A549 (cell line): ENCODE measurements around the gene CPA5. TPM values are rescaled to one million over a fixed set of nuclear protein-coding genes. Genes with fewer than 3 reads are reported as not detected.

ENCODE experiments used
- ATAC-seq, 2 experiments: fragments of 200-7000 bp in 1 of 2; fragments of >200 bp in 1 of 2; cut with Nextera tagmentation in 1 of 2; cut with Tn5 transposase in 1 of 2; 3 replicates each; pipeline versions ENCODE4 v1.8.0 to v1.9.1; 2018 to 2020; ENCODE audit warnings: mild to moderate bottlenecking in 1 of 2, moderate library complexity in 1 of 2
- CTCF ChIA-PET: fragments of 300-600 bp; sonication (Branson Sonifier 250); formaldehyde crosslinking; extraction: SDS; loops from one replicate; lab custom pipeline; 2021; ENCODE audit warnings: antibody characterized with exemption, inconsistent platforms; lab: Yijun Ruan, JAX
- POLR2A ChIA-PET: fragments of 350-600 bp; formaldehyde crosslinking; extraction: SDS; loops from one replicate; lab custom pipeline; 2021; ENCODE audit warnings: antibody characterized with exemption, inconsistent platforms; lab: Yijun Ruan, JAX
- DNase-seq, 2 experiments: peaks; one replicate each; pipeline versions ENCODE4 v3.0.0 to v3.0.0-alpha.2; 2011 to 2016; ENCODE audit warnings: low read depth in 1 of 2, low spot score in 1 of 2
- FAIRE-seq: peaks from 2 replicates; lab custom pipeline; 2011; peaks lifted over from hg19 to GRCh38; lab: Jason Lieb, UNC
- H3K27ac ChIP-seq, 2 experiments: fragments of >200 bp; sonication (Bioruptor Twin); formaldehyde crosslinking; 3 replicates each; pipeline ENCODE4 v1.5.1; 2016 to 2017
- H3K4me1 ChIP-seq: fragments of >200 bp; sonication (Bioruptor Twin); formaldehyde crosslinking; 3 replicates; pipeline ENCODE4 v1.6.1; 2016
- H3K4me2 ChIP-seq: fragments of >200 bp; sonication (Bioruptor Twin); formaldehyde crosslinking; 3 replicates; pipeline ENCODE4 v1.6.1; 2016
- H3K4me3 ChIP-seq: fragments of >200 bp; sonication (Bioruptor Twin); formaldehyde crosslinking; 3 replicates; pipeline ENCODE4 v1.5.1; 2016
- H3K9me3 ChIP-seq: fragments of >200 bp; sonication (Bioruptor Twin); formaldehyde crosslinking; 3 replicates; pipeline ENCODE4 v1.6.1; 2016
- BHLHE40 ChIP-seq: IDR thresholded peaks from 2 replicates; pipeline ENCODE4 v1.6.1; 2012; ENCODE audit warnings: low read depth, low read length, inconsistent platforms
- CBX2 ChIP-seq: fragments of 200-600 bp; sonication (generic); IDR thresholded peaks from 2 replicates; pipeline ENCODE4 v1.6.1; 2016; ENCODE audit warnings: low read depth, mild to moderate bottlenecking, borderline replicate concordance
- CBX8 ChIP-seq: fragments of 200-600 bp; sonication (generic); IDR thresholded peaks from 2 replicates; pipeline ENCODE4 v1.6.1; 2016
- FOSL2 ChIP-seq, 2 experiments: fragments of 450-650 bp in 1 of 2; fragments of >200 bp in 1 of 2; sonication (Bioruptor Twin) in 1 of 2; formaldehyde crosslinking; IDR thresholded peaks; 2 replicates each; pipeline versions ENCODE4 v1.5.0 to v1.6.1; 2016 to 2020; ENCODE audit warnings: mild to moderate bottlenecking in 1 of 2, moderate library complexity in 1 of 2
- GATA3 ChIP-seq: IDR thresholded peaks from 2 replicates; pipeline ENCODE4 v1.6.1; 2012; ENCODE audit warnings: borderline replicate concordance
- HDAC2 ChIP-seq: fragments of 200-600 bp; sonication (generic); IDR thresholded peaks from 2 replicates; pipeline ENCODE4 v1.6.1; 2016
- HEYL ChIP-seq: fragments of 250-450 bp; sonication (Bioruptor Pico); IDR thresholded peaks from 2 replicates; pipeline ENCODE4 v1.8.0; 2021; ENCODE audit warnings: mild to moderate bottlenecking, moderate library complexity
- HOXA7 ChIP-seq: fragments of 250-450 bp; sonication (Bioruptor Pico); IDR thresholded peaks from 2 replicates; pipeline ENCODE4 v1.5.0; 2020; ENCODE audit warnings: mild to moderate bottlenecking, moderate library complexity
- HOXB13 ChIP-seq: fragments of 250-450 bp; sonication (Bioruptor Pico); IDR thresholded peaks from 2 replicates; pipeline ENCODE4 v1.5.0; 2020; ENCODE audit warnings: low read depth, mild to moderate bottlenecking, moderate library complexity
- HOXB5 ChIP-seq: fragments of 250-450 bp; sonication (Bioruptor Pico); IDR thresholded peaks from 2 replicates; pipeline ENCODE4 v1.5.0; 2020; ENCODE audit warnings: mild to moderate bottlenecking, moderate library complexity
- JUN ChIP-seq, 2 experiments: fragments of >200 bp; sonication (Bioruptor Twin); formaldehyde crosslinking; IDR thresholded peaks; 2 replicates in 1 of 2; 3 replicates in 1 of 2; pipeline ENCODE4 v1.6.1; 2016 to 2017
- JUNB ChIP-seq: fragments of >200 bp; sonication (Bioruptor Twin); formaldehyde crosslinking; IDR thresholded peaks from 2 replicates; pipeline ENCODE4 v1.6.1; 2016
- KDM1A ChIP-seq: fragments of 200-600 bp; sonication (generic); IDR thresholded peaks from 2 replicates; pipeline ENCODE4 v1.6.1; 2016; ENCODE audit warnings: low read depth, mild to moderate bottlenecking
- KDM5A ChIP-seq: fragments of 200-600 bp; sonication (generic); IDR thresholded peaks from 2 replicates; pipeline ENCODE4 v1.6.1; 2016; ENCODE audit warnings: antibody characterized with exemption, mild to moderate bottlenecking
- MAFK ChIP-seq: fragments of 450-650 bp; IDR thresholded peaks from 2 replicates; pipeline ENCODE4 v1.6.1; 2014; ENCODE audit not compliant: partially characterized antibody
- NFE2L2 ChIP-seq: fragments of 150-350 bp; conservative IDR thresholded peaks from 2 replicates; pipeline ENCODE4 v1.6.1; 2014; ENCODE audit warnings: low read length
- NPAS2 ChIP-seq: fragments of 250-450 bp; sonication (Bioruptor Pico); IDR thresholded peaks from 2 replicates; pipeline ENCODE4 v1.8.0; 2022; ENCODE audit warnings: mild to moderate bottlenecking, moderate library complexity, borderline replicate concordance
- RAD21 ChIP-seq, 2 experiments: fragments of >200 bp in 1 of 2; sonication (Bioruptor Twin) in 1 of 2; formaldehyde crosslinking in 1 of 2; IDR thresholded peaks in 1 of 2; conservative IDR thresholded peaks in 1 of 2; 2 replicates in 1 of 2; 3 replicates in 1 of 2; pipeline ENCODE4 v1.6.1; 2012 to 2018; ENCODE audit warnings: inconsistent platforms in 1 of 2
- RFX5 ChIP-seq: fragments of 450-650 bp; IDR thresholded peaks from 2 replicates; pipeline ENCODE4 v1.7.1; 2014; ENCODE audit warnings: antibody characterized with exemption, mild to moderate bottlenecking, moderate library complexity
- SREBF2 ChIP-seq: fragments of 450-650 bp; IDR thresholded peaks from 2 replicates; pipeline ENCODE4 v1.6.1; 2014; ENCODE audit warnings: mild to moderate bottlenecking, moderate library complexity
- TFCP2L1 ChIP-seq: fragments of 250-450 bp; sonication (Bioruptor Pico); IDR thresholded peaks from 2 replicates; pipeline ENCODE4 v1.5.0; 2021; ENCODE audit warnings: mild to moderate bottlenecking
- ZC3H11A ChIP-seq: fragments of 450-650 bp; IDR thresholded peaks from 2 replicates; pipeline ENCODE4 v1.6.1; 2014; ENCODE audit warnings: antibody characterized with exemption, mild to moderate bottlenecking
- ZNF302 ChIP-seq: fragments of 250-450 bp; sonication (Bioruptor Pico); IDR thresholded peaks from 2 replicates; pipeline ENCODE4 v1.9.0; 2021; ENCODE audit warnings: inconsistent platforms, mild to moderate bottlenecking, moderate library complexity
- WGBS: methylation state at CpG from one replicate; pipeline ENCODE4 v1.1.6; 2017; ENCODE audit errors: missing lambda C conversion rate; 5-methylcytosine and 5-hydroxymethylcytosine counted together
- polyA plus RNA-seq, 4 experiments: library from polyadenylated mRNA; depleted of rRNA in 3 of 4; stranded (reverse); fragments of >200 nt; fragmentation: RNase III in 1 of 4; extraction: RNeasy Plus Mini Kit Qiagen cat#74134 plus additional on column Dnase treatment in 1 of 4; gene quantifications; 2 replicates in 3 of 4; 3 replicates in 1 of 4; pipeline ENCODE4 v1.2.3, GENCODE V29; 2011 to 2017
- TF ChIP-seq, protein P1 (sequence below): IDR thresholded peaks from 2 replicates; pipeline ENCODE4 v1.6.1; 2012
- TF ChIP-seq, protein P2 (sequence below): fragments of 150-350 bp; IDR thresholded peaks from 2 replicates; pipeline ENCODE4 v1.6.1; 2014; ENCODE audit warnings: low read depth, mild to moderate bottlenecking, low read length
- TF ChIP-seq, protein P3 (sequence below): IDR thresholded peaks from 2 replicates; pipeline ENCODE4 v1.6.1; 2012; ENCODE audit warnings: low read depth, borderline replicate concordance
- TF ChIP-seq, protein P4 (sequence below): fragments of 450-650 bp; IDR thresholded peaks from 2 replicates; pipeline ENCODE4 v1.6.1; 2014; ENCODE audit warnings: antibody characterized with exemption
- TF ChIP-seq, protein P5 (sequence below): fragments of 250-450 bp; sonication (Bioruptor Pico); IDR thresholded peaks from 2 replicates; pipeline ENCODE4 v1.5.0; 2020; ENCODE audit warnings: low read depth, mild to moderate bottlenecking, moderate library complexity

The CPA5 gene
- polyA plus RNA-seq, 2 of the 4 experiments (the other 2 are of a cell fraction) = not detected

DNA sequence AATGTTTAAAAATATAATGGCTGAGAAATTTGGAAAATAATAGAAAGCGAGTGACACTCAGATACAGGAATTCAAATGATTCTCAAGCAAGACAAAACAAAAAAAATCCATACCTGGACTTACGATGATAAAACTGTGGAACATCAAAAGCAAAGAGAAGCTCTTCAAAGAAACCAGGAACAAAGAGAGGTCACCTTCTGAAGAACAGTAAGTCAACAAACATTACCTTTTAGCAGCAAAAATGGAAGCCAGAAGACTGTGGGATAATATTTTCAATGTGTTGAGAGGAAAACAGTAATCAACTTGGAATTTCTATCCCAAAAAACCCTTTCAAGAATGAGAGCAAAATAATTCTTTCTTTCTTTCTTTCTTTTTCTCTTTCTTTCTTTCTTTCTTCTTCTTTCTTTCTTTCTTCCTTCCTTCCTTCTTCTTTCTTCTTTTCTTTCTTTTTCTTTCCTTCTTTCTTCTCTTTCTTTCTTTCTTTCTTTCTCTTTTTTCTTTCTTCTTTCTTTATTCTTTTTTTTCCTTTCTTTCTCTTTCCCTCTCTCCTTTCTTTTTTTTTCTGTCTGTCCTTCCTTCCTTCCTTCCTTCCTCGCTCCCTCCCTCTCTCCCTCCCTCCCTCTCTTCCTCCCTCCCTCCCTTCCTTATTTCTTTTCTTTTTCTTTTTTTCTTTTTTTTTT is 1.8 kb upstream of the CPA5 start:
- no peak for ATAC-seq
- WGBS = 44% methylated on average over 2 of the region's 3 CpGs
- CTCF ChIA-PET = no interaction called here

DNA sequence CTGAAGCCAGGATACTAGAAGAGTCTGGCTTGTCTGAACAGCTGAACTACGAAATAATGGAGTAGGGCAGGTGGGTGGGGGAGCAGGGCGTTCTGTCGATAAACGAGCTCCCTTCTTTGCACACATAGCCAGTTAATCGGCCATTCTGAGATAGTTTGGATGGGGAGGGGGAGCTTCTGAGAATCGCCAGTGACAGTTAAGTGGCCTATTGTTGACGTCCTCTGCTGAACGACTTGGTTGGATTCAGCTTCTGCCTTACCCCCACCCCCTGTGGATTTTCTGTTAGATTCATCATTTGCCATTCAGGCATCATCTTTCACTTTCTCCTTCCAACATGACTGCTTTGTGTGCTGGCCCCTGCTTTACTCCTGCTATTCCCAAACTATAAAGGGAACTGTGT is 520 bp downstream of the CPA5 start:
- H3K9me3 ChIP-seq = 0 out of 3 replicates have a peak, but pooled peaks cover 9% of the 10 kb centered on the region
- H3K4me2 ChIP-seq = no peak overlapping the region
- H3K4me3 ChIP-seq = no peak overlapping the region
- H3K27ac ChIP-seq = no peak overlapping the region
- ATAC-seq = no peak
- TF ChIP-seq, protein P1, sequence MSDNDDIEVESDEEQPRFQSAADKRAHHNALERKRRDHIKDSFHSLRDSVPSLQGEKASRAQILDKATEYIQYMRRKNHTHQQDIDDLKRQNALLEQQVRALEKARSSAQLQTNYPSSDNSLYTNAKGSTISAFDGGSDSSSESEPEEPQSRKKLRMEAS = no peak
- TF ChIP-seq HOXA7 (CRISPR knock-in tag) (no peak), HEYL (no peak), HOXB5 (no peak), FOSL2 (IDR thresholded peaks at IDR 0.05) (no peak), FOSL2 (CRISPR knock-in tag; IDR thresholded peaks at IDR 0.05) (no peak), BHLHE40 (no peak), RAD21 (conservative IDR thresholded peaks at IDR 0.05 in 1 of 2, IDR thresholded peaks at IDR 0.05 in 1 of 2) (no peak), KDM1A (no peak), NPAS2 (CRISPR knock-in tag) (no peak), JUNB (no peak), HOXB13 (no peak), ZNF302 (CRISPR knock-in tag) (no peak), CBX2 (no peak), GATA3 (no peak), RFX5 (no peak), TFCP2L1 (CRISPR knock-in tag) (no peak)
- TF ChIP-seq, protein P2, sequence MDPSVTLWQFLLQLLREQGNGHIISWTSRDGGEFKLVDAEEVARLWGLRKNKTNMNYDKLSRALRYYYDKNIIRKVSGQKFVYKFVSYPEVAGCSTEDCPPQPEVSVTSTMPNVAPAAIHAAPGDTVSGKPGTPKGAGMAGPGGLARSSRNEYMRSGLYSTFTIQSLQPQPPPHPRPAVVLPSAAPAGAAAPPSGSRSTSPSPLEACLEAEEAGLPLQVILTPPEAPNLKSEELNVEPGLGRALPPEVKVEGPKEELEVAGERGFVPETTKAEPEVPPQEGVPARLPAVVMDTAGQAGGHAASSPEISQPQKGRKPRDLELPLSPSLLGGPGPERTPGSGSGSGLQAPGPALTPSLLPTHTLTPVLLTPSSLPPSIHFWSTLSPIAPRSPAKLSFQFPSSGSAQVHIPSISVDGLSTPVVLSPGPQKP = no peak
- TF ChIP-seq, protein P3, sequence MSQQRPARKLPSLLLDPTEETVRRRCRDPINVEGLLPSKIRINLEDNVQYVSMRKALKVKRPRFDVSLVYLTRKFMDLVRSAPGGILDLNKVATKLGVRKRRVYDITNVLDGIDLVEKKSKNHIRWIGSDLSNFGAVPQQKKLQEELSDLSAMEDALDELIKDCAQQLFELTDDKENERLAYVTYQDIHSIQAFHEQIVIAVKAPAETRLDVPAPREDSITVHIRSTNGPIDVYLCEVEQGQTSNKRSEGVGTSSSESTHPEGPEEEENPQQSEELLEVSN = no peak
- H3K4me1 ChIP-seq = no peaks in the 10 kb centered on the region
- DNase-seq = no peak
- ChIA-PET POLR2A (no interaction called here), CTCF (interaction anchor here (1.0 kb wide), 1 partner anchor 20 kb away, joined by 3 read pairs; no protein-coding TSS in a partner anchor)
- 60% methylated on average over 8 of the region's 8 CpGs for WGBS
- no peak for FAIRE-seq

More for the DNA sequence above, 1.8 kb upstream of the CPA5 start:
- POLR2A ChIA-PET = no interaction called here
- Histone ChIP-seq H3K9me3 (0 out of 3 replicates have a peak, but pooled peaks cover 9% of the 10 kb centered on the region), H3K4me2 (no peak overlapping the region), H3K27ac (no peak overlapping the region), H3K4me3 (no peak overlapping the region), H3K4me1 (no peaks in the 10 kb centered on the region)
- TF ChIP-seq CBX2 = no peak
- no peak for TF ChIP-seq TFCP2L1 (CRISPR knock-in tag)
- TF ChIP-seq KDM5A = no peak
- TF ChIP-seq SREBF2 = no peak
- no peak for TF ChIP-seq MAFK
- TF ChIP-seq ZC3H11A = no peak
- TF ChIP-seq JUN (IDR thresholded peaks at IDR 0.05) = no peak
- TF ChIP-seq HOXB5 = no peak
- TF ChIP-seq, protein P2 = no peak
- no peak for TF ChIP-seq CBX8
- no peak for TF ChIP-seq HOXA7 (CRISPR knock-in tag)
- TF ChIP-seq, protein P4, sequence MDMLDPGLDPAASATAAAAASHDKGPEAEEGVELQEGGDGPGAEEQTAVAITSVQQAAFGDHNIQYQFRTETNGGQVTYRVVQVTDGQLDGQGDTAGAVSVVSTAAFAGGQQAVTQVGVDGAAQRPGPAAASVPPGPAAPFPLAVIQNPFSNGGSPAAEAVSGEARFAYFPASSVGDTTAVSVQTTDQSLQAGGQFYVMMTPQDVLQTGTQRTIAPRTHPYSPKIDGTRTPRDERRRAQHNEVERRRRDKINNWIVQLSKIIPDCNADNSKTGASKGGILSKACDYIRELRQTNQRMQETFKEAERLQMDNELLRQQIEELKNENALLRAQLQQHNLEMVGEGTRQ = no peak
- no peak for TF ChIP-seq NFE2L2
- TF ChIP-seq, protein P3 = no peak
- TF ChIP-seq, protein P5, sequence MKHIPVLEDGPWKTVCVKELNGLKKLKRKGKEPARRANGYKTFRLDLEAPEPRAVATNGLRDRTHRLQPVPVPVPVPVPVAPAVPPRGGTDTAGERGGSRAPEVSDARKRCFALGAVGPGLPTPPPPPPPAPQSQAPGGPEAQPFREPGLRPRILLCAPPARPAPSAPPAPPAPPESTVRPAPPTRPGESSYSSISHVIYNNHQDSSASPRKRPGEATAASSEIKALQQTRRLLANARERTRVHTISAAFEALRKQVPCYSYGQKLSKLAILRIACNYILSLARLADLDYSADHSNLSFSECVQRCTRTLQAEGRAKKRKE (CRISPR knock-in tag) = no peak
- no peak for TF ChIP-seq RAD21 (conservative IDR thresholded peaks at IDR 0.05 in 1 of 2, IDR thresholded peaks at IDR 0.05 in 1 of 2)
- no peak for TF ChIP-seq JUNB
- TF ChIP-seq HDAC2 = no peak
- FAIRE-seq (no peak), DNase-seq (no peak)
